Stimulated activated naive B cell treated with anti-CD40 and anti-IgM and Interleukin-4, amounts not matched to agents 10 μg/mL and 1 μg/mL and 100 μg/mL, for 72 hours (primary cell): ENCODE measurements around the gene DDR1.

Source experiments
- ATAC-seq, 2 donors: fragments of 150-1000 bp; cut with Tn5 transposase; replicated peaks; 2 replicates each; pipeline ENCODE4 v1.10.0; 2021; ENCODE audit warnings: moderate library complexity in 1 of 2
- DNase-seq: peaks from one replicate; pipeline ENCODE4 v3.0.0; 2021
- H3K27ac Mint-ChIP-seq: one replicate; pipeline ENCODE4 v1.8.0; 2022; ENCODE audit warnings: mild to moderate bottlenecking, mixed read lengths
- H3K27me3 Mint-ChIP-seq, 2 donors: one replicate each; pipeline ENCODE4 v1.8.0; 2022; ENCODE audit warnings: mixed read lengths in 2 of 2
- H3K36me3 Mint-ChIP-seq, 2 donors: one replicate each; pipeline ENCODE4 v1.8.0; 2022; ENCODE audit warnings: mixed read lengths in 2 of 2, mild to moderate bottlenecking in 1 of 2
- H3K4me1 Mint-ChIP-seq, 2 donors: one replicate each; pipeline ENCODE4 v1.8.0; 2022; ENCODE audit warnings: mixed read lengths in 2 of 2, mild to moderate bottlenecking in 1 of 2
- H3K4me3 Mint-ChIP-seq, 2 donors: one replicate each; pipeline ENCODE4 v1.8.0; 2022; ENCODE audit warnings: mild to moderate bottlenecking in 2 of 2, mixed read lengths in 2 of 2, moderate library complexity in 1 of 2
- H3K9me3 Mint-ChIP-seq, 2 donors: one replicate each; pipeline ENCODE4 v1.8.0; 2022; ENCODE audit warnings: mixed read lengths in 2 of 2, mild to moderate bottlenecking in 1 of 2

DDR1 gene

DNA sequence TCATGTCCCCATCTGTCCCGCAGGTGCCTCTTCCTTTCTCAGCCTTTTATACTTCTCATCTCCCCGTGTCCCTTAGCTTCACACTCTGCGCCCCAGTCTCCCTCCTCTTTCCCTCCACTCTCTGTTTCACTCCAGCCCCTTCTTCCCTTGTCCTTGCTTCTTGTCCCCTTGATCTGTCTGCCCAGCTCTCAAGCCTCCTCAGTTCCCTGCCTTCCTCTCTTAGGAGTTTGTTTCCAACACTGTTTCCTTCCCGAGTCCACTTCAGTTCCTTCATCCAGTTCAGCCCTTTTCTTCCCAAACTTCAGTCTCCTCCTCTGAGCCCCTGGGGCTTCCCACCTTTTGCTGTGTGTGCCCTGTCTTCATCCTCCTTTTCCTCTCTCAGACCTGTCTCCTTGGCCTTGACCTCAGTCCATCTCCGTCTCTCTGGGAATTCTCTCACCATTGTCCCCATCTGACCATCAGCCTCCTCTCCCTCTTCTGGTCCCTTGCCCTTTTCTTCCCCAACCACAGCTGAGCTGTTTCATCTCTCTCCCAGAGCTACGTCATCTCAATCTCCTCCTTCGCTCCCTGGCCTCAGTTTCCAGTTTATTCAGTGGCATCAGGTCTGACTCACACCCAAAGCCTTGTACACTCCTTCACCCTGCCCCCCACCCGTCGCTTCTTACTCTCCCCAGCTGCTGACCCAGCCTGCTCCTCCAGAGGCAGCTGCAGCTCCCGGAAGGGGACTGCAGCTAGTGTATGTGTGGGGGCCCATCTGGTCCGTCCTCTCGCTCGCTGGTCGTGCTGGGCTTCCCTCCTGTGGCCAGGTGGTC lies 2.7 kb upstream of the DDR1 start:
- no peak for DNase-seq
- peak overlapping the region; percentile 10 for H3K27ac Mint-ChIP-seq
- H3K36me3 Mint-ChIP-seq = no peaks in the 10 kb centered on the region
- ATAC-seq = no peak
- no peak overlapping the region for H3K4me3 Mint-ChIP-seq
- no peaks in the 10 kb centered on the region for H3K27me3 Mint-ChIP-seq
- H3K4me1 Mint-ChIP-seq = peaks cover 59 to 87% of the 10 kb centered on the region in 2 donors
- no peaks in the 10 kb centered on the region for H3K9me3 Mint-ChIP-seq

DNA sequence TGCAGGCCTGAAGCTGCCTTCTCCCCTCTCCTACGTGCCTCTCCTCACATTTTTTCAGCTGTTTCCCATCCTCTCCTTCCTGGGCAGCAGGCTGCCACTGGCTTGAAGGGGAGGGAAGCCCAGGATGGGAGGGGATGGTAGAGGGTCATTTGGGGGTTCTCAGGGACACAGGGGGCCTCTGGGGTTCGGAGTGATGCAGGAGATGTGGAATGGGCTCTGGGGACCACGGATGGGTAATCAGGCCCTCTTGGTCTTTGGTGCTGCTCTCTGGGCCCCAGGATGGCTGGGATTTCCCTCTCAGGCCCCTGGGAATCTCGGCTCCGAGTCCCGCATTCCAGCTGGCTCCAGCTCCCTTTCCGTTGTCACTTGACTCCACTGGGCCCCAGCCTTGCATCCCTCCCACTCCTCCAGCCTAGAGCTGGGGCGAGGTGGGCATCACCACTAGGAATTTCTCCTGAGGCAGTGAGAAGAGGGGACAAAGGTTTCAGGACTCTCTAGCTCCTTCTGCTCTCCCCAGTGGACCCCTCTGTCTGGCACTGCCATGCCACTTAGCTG lies 2.0 kb upstream of the DDR1 start:
- Mint-ChIP-seq H3K9me3 (no peaks in the 10 kb centered on the region), H3K27me3 (no peaks in the 10 kb centered on the region), H3K4me1 (peaks cover 60 to 83% of the 10 kb centered on the region in 2 donors), H3K27ac (no peak overlapping the region), H3K4me3 (no peak overlapping the region), H3K36me3 (no peaks in the 10 kb centered on the region)
- DNase-seq (no peak), ATAC-seq (no peak)

DNA sequence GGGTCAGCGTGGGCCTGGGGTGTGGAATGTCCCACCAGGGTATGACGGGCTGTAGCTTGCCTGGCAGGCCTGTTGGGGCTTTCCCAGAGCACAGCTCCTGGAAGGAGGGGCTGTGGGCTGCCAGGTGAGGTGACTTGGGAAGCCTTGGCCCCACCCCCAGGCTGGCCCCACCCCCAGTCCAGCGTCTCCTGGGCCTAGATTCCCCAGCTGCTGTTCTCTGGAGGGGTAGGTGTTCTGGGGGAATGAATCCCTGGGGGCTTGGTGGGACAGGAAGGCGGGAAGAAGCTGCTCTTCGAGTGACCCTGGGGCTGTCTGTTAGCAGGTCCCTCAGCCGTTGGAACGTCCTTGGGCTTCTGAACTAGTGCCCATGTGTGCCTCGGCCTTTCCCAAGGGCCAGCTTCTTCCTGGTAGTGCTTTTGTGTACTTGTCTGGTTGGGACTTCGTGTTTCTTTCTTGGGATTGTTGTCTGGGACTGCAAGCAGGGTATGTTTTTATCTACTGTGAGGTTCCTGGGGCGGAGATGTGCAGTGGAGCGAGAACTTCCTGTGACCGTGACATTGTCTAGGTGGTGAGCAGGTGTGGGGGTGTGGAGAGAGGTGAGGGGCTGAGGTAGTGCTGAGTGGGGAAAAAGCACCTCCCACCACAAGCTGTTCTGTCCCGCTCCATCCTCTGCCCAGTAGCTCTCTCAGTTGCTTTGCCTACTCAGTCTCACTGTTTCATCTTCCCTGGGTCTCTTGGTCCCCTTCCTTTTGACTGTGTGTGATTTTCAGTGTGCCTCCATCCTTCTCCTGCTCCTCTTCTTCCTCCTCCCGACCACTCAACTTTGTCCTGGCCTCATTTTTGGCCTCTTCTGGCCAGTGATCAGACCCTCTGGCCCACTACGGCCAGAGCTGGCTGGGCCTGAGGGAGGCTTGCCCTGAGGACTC lies 1.3 kb upstream of the DDR1 start:
- peaks cover 54 to 80% of the 10 kb centered on the region in 2 donors for H3K4me1 Mint-ChIP-seq
- no peaks in the 10 kb centered on the region for H3K9me3 Mint-ChIP-seq
- H3K36me3 Mint-ChIP-seq = no peaks in the 10 kb centered on the region
- no peaks in the 10 kb centered on the region for H3K27me3 Mint-ChIP-seq
- ATAC-seq (peak; percentile 41 to 55), DNase-seq (no peak)
- H3K27ac Mint-ChIP-seq = peak overlapping the region; percentile 79
- peak overlapping the region; percentile 52 to 82 for H3K4me3 Mint-ChIP-seq

DNA sequence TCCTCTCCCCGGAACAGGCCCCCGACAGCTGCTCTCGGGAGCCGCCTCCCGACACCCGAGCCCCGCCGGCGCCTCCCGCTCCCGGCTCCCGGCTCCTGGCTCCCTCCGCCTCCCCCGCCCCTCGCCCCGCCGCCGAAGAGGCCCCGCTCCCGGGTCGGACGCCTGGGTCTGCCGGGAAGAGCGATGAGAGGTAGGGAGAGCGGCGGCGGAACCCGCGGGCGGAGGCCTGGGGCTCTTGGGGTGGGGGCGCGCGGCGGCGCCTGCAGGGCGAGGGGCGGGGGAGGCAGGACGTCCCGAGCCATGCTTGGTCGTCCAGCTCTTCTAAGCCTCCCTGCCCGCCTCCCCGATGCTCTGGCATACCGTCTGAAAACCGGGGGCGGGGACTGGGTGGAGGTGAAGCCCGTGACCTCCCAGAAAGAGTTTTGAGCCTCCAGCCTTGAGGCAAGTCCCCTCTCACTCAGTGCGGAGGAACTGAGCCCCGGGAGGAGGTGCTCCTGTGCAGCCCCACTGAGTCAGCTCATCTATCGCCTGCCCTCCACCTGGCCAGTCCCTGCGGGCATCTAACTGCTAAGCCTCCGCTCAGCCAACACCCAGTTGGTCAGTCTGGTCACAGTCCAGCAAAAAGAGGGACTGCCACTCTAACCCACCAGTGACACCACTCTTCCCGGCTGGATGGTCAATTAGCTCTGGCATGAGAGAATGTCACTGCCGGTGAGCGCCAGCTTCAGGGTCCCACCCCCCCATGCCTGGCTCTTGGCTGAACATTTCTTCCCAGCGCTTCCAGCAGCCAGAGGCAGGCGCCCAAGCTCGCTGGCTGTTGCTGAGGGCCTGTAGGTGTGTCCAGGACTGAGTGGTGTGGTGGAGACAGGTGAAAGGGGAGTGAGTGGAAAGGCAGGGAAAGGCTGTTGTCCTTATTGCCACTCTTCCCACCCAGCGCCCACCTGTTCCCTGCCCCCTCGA lies 482 bp downstream of the DDR1 start:
- H3K4me1 Mint-ChIP-seq = peaks cover 49 to 73% of the 10 kb centered on the region in 2 donors
- H3K27ac Mint-ChIP-seq = peak overlapping the region; percentile 76
- peaks cover 3 to 6% of the 10 kb centered on the region in 2 donors for H3K36me3 Mint-ChIP-seq
- peak overlapping the region; percentile 52 to 83 for H3K4me3 Mint-ChIP-seq
- H3K9me3 Mint-ChIP-seq = no peaks in the 10 kb centered on the region
- DNase-seq (peak; percentile 57), ATAC-seq (peak; percentile 70 to 72)
- no peaks in the 10 kb centered on the region for H3K27me3 Mint-ChIP-seq

DNA sequence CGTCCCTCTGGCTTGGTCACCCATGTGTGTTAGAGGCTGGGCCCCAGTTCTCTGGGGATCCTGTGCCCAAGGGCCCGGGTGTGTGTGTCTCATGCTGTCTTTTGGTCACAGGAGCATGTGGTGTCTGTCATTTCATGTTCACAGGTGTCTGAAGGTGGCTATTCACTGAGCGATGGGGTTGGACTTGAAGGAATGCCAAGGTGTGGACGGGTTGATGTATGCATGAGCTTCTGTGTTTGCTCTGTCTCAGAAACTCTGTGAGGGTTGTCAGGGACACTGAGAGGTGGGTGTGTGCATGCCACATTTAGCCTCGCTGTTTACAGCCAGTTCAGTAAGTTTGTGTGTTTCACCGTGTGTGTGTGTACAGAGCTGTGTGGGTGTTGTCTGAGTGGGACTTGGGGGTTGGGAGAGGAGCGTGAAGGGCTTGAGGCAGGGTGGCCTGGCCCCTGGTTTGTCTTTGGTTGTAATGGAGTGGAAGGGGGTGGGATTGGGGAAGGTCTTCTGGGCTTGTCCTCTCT lies 1.2 kb downstream of the DDR1 start:
- ATAC-seq (no peak), DNase-seq (no peak)
- no peaks in the 10 kb centered on the region for H3K27me3 Mint-ChIP-seq
- peaks cover 44 to 66% of the 10 kb centered on the region in 2 donors for H3K4me1 Mint-ChIP-seq
- peak overlapping the region; percentile 76 for H3K27ac Mint-ChIP-seq
- peak overlapping the region; percentile 52 to 83 for H3K4me3 Mint-ChIP-seq
- no peaks in the 10 kb centered on the region for H3K9me3 Mint-ChIP-seq
- peaks cover 10 to 13% of the 10 kb centered on the region in 2 donors for H3K36me3 Mint-ChIP-seq

DNA sequence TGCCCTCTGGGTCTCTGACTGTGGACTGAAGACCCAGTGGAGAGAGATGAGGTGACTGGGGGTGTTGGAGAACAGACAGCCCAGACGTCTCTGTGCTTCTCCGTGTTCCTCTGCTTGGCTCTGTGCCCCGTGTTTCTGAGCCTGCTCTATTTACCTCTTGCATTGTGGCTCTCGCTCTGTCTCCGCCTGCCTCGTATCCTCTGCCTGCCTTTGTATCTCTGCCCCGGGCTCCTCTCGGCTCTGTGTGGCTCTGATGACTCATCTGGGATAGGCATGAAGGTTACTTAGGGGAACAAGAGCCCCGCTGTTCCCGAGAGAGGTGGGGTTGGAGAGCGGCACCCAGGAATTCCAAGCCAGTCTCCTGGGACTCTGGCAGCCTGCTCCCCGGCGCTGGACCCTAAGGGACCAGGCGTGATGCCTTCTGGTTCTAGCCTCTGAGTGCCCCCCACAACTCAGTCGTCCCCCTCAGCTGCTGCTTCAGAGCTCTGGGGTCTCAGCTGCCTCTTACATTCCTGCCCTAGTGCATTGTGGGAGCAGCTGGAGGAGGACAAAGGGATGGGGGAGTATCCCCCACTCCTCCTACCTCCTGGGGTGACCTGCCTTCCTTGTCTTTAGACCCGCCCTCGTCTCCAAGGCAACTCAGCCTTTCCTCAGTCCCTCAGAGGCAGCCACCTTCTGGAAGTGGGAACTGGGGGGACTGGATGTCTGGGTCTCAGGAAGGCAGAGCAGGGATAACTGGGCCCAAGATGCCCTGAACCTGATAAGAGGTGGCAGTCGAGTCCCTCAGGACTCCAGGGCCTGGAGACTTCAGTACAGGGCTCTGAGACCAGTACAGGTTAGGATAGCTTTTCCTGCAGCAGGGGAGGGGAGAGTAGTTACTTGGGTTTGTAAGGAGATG lies 1.9 kb downstream of the DDR1 start:
- DNase-seq = no peak

DNA sequence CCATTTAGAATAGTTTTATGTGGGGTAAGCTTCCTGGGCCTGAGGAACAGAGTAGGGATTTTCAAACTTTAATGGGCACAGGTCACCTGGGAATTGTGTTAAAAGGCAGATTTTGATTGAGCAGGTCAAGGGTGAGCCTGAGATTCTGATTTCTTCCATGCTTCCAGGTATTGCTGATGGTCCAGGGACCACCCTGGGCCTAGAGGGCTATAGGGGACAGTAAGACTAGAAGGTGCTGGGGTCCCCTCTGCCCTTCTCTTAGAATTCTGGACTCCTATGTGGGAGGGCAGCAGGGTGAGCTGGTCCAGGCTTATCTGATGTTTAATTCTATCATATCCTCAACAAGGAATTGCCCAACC lies 2.6 kb downstream of the DDR1 start:
- no peaks in the 10 kb centered on the region for H3K27me3 Mint-ChIP-seq
- ATAC-seq (no peak), DNase-seq (no peak)
- H3K9me3 Mint-ChIP-seq = no peaks in the 10 kb centered on the region
- no peak overlapping the region for H3K27ac Mint-ChIP-seq
- H3K36me3 Mint-ChIP-seq = peaks cover 10 to 13% of the 10 kb centered on the region in 2 donors
- H3K4me3 Mint-ChIP-seq = no peak overlapping the region
- H3K4me1 Mint-ChIP-seq = peaks cover 36 to 53% of the 10 kb centered on the region in 2 donors

More for the DNA sequence above, 1.9 kb downstream of the DDR1 start:
- no peak for ATAC-seq
- no peaks in the 10 kb centered on the region for H3K9me3 Mint-ChIP-seq
- peaks cover 10 to 13% of the 10 kb centered on the region in 2 donors for H3K36me3 Mint-ChIP-seq
- peak overlapping the region; percentile 52 to 83 for H3K4me3 Mint-ChIP-seq
- peak overlapping the region; percentile 76 for H3K27ac Mint-ChIP-seq
- H3K27me3 Mint-ChIP-seq = no peaks in the 10 kb centered on the region
- peaks cover 42 to 59% of the 10 kb centered on the region in 2 donors for H3K4me1 Mint-ChIP-seq

DNA sequence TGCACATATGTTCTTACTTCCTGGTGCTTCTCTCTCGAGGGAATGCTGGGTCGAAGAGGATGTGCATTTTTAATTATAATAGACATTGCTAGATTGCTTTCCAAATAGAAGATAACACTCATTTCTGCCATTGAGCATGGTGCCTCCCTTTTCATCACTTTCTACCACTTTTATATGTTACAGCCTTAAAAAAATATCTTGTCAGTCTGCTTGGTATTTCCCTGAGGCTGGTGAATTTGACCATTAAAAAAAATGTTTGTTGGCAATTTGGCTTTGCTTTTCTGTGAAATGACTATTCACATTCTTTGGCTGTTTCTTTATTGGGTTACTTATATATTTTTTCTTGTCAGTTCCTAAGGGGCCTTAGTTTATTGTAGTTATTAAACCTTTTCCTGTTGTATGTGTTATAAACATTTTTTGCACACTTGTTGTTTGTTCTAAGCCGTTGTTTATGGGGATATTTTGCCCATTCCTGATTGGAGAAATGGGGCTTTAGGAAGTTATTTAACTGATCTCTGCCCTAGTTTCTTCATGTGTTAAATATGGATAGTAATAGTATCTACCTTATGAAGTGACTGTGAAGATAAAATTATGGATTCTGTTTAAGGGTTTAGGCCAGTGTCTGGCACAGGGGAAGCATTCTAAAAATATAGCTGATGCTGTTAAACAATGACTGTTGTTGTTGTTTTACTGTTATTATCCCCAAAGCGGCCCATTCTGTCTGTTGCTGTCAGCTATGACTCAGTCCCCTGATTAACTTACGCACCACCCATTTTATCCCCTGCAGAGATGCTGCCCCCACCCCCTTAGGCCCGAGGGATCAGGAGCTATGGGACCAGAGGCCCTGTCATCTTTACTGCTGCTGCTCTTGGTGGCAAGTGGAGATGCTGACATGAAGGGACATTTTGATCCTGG lies 3.8 kb downstream of the DDR1 start:
- H3K27me3 Mint-ChIP-seq = no peaks in the 10 kb centered on the region
- H3K36me3 Mint-ChIP-seq = peaks cover 17% of the 10 kb centered on the region in 2 donors
- H3K4me1 Mint-ChIP-seq = peaks cover 25 to 41% of the 10 kb centered on the region in 2 donors
- no peaks in the 10 kb centered on the region for H3K9me3 Mint-ChIP-seq
- no peak for ATAC-seq
- no peak overlapping the region for H3K27ac Mint-ChIP-seq
- no peak overlapping the region for H3K4me3 Mint-ChIP-seq
- DNase-seq = no peak

DNA sequence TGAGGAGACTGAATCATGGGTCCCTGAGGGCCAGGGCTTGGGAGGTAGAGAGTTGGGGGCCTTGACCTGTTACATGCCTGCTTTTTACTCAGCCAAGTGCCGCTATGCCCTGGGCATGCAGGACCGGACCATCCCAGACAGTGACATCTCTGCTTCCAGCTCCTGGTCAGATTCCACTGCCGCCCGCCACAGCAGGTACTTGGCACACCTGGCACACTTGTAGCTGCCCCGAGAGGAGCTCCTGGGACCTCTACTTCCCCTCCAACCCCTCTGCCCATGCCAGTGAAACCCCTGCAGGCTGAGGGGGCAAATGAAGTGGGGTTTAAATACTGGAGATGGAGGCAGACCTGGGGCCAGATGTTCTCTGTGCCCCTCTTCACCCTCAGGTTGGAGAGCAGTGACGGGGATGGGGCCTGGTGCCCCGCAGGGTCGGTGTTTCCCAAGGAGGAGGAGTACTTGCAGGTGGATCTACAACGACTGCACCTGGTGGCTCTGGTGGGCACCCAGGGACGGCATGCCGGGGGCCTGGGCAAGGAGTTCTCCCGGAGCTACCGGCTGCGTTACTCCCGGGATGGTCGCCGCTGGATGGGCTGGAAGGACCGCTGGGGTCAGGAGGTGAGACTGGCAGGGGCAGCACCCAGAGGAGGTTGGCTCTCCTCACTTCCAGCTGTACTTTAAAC lies 4.6 kb downstream of the DDR1 start:
- DNase-seq (no peak), ATAC-seq (no peak)
- H3K9me3 Mint-ChIP-seq = no peaks in the 10 kb centered on the region
- H3K27me3 Mint-ChIP-seq = no peaks in the 10 kb centered on the region
- H3K4me3 Mint-ChIP-seq = no peak overlapping the region
- H3K4me1 Mint-ChIP-seq = peaks cover 20 to 34% of the 10 kb centered on the region in 2 donors
- H3K27ac Mint-ChIP-seq = no peak overlapping the region
- H3K36me3 Mint-ChIP-seq = peaks cover 17% of the 10 kb centered on the region in 2 donors

DNA sequence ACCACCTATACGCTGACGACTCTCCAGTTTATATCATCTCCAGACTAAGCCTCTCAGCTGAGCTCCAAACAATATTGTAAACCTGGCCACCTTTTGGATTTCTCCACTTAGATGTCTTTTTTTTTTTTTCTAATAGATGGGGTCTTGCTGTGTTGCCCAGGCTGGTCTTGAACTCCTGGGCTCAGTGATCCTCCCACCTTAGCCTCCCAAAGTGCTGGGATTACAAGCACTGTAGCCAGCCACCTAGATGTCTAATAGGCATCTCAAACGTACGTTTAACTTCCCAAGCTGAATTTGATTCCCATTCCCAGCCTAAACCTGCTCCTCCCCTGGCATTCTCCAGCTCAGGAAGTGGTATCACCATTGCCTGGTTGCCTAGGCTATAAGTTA lies 5.2 kb downstream of the DDR1 start:
- no peaks in the 10 kb centered on the region for H3K27me3 Mint-ChIP-seq
- H3K9me3 Mint-ChIP-seq = no peaks in the 10 kb centered on the region
- peaks cover 20 to 34% of the 10 kb centered on the region in 2 donors for H3K4me1 Mint-ChIP-seq
- peaks cover 18% of the 10 kb centered on the region in 2 donors for H3K36me3 Mint-ChIP-seq
- ATAC-seq (no peak), DNase-seq (no peak)
- no peak overlapping the region for H3K4me3 Mint-ChIP-seq
- no peak overlapping the region for H3K27ac Mint-ChIP-seq

DNA sequence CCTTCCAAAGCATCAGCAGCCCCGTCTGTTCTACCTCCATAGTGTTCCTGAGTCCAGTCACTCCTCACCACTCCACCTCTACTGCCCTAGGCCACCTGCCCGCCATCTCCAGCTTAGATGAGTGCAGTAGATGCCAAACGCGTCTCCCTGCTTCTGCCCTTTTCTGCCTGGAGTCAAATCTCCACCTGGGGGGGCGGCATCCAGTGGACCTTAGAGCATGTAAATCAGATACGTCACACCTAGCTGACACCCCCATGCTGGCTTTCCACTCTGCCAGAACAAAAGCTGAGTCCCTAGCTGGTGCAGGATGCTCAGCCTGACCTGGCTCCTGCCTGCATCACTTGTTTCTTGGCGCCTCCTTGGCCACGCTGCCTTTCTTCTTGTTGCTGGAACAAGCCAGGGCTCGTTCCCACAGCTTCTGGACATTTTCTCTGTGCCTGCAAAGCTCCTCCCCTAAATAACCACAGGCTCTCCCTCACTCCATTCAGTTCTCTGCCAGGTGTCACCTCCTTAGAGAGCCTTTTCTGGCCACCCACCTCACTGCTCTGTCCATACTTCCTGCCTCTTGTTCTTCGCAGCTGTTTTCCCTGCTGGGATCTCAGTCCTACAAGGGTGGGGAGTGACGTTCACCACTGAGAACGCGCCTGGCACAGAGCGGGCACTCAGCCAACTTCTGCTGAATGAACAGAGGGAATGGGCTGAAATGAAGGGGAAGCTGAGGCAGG lies 5.8 kb downstream of the DDR1 start:
- peak overlapping the region; percentile 2 for H3K27ac Mint-ChIP-seq
- H3K4me3 Mint-ChIP-seq = no peak overlapping the region
- H3K9me3 Mint-ChIP-seq = no peaks in the 10 kb centered on the region
- DNase-seq (no peak), ATAC-seq (no peak)
- peaks cover 24% of the 10 kb centered on the region in 2 donors for H3K36me3 Mint-ChIP-seq
- H3K27me3 Mint-ChIP-seq = no peaks in the 10 kb centered on the region
- H3K4me1 Mint-ChIP-seq = peaks cover 17 to 30% of the 10 kb centered on the region in 2 donors
